ENCODE measurements around the gene MACO1.
"Not testable (repeated sequence)": the region's sequence is repeated elsewhere in the genome, so short reads cannot be mapped to it uniquely, and the experiment has no call there.

Gene MACO1

GRCh38 chr1:25425098-25426085 is 5.3 kb upstream of the MACO1 start:
- peak; percentile 95 for DNase-seq (ENCODE audit: low spot score)

GRCh38 chr1:25427696-25428095 is 3.0 kb upstream of the MACO1 start:
- DNase-seq (ENCODE audit: low spot score) = no peak

GRCh38 chr1:25428475-25429166 is 2.1 kb upstream of the MACO1 start:
- DNase-seq (ENCODE audit: low spot score) = no peak

GRCh38 chr1:25430967-25431881 is 527 bp downstream of the MACO1 start:
- DNase-seq (ENCODE audit: low spot score) = no peak

GRCh38 chr1:25431955-25432719 is 1.4 kb downstream of the MACO1 start:
- DNase-seq (ENCODE audit: low spot score) = no peak

GRCh38 chr1:25432749-25433388 is 2.2 kb downstream of the MACO1 start:
- DNase-seq (ENCODE audit: low spot score) = no peak

- peak; percentile 14 for DNase-seq (ENCODE audit: low spot score)
These were observed 2.9 kb downstream of the MACO1 start for GRCh38 chr1:25433389-25434186.

DNA sequence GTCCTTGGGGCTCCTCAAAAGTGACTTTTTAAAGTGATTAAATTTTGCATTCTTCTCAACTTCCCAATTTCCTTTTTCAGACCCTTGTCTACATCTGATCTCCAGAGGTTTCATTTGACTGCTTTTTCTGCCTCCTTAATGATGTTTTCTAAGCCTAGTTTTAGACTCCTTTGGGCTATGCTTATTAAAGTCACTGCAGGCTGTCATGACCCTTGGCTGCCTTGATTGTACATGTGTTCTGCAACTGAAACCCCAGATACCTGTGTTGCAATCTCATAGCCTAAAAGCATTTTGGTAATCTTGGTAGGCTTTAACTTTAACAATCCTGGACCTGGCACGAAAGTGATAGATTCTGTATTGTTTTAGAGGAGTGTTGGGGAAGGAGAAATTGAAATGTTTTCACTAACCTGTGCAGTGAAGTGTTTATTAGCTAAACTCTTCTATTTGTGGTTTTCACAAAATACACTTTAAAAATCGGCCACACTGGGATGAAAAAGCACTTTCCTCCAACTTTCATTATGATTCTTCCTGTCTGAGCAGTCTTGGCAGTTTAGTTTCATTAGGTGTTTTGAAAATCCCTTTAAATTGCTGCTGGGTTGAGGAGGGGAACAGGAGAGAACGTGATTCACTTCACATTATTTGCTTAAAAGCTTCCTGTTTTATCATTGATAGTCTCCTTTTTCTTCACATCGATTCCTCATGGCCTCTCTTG is 4.9 kb downstream of the MACO1 start:
- no peak for DNase-seq (ENCODE audit: low spot score)

GRCh38 chr1:25437672-25438071 is 7.0 kb downstream of the MACO1 start:
- DNase-seq (ENCODE audit: low spot score) = no peak

GRCh38 chr1:25439287-25439686 is 8.6 kb downstream of the MACO1 start:
- no peak for DNase-seq (ENCODE audit: low spot score)

DNA sequence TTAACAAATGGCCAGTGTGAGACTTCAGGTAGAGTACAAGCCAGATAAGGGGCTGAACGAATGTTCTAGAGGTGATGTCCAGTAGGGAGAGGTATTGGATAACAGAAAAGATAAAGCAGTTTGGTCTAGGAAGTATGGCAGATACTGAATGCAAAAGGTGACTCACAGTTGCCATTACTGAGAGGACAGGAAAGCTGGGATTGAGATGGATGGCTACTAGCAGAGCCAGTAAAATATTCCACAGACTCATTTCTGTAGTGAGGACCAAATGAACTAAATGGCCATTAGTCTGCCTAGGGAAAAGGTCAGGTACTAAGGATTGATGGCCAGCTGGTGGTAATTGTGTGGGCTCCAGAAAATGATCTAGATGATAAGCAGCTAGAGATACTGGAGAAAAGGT is 11.5 kb downstream of the MACO1 start:
- peak; percentile 39 for DNase-seq (ENCODE audit: low spot score)

GRCh38 chr1:25443030-25443699 is 12.5 kb downstream of the MACO1 start:
- DNase-seq (ENCODE audit: low spot score) = no peak

GRCh38 chr1:25444604-25445003 is 13.9 kb downstream of the MACO1 start:
- DNase-seq (ENCODE audit: low spot score) = not testable (repeated sequence)

GRCh38 chr1:25445993-25446538 is 15.4 kb downstream of the MACO1 start:
- no peak for DNase-seq (ENCODE audit: low spot score)

GRCh38 chr1:25447547-25447946 is 16.9 kb downstream of the MACO1 start:
- DNase-seq (ENCODE audit: low spot score) = no peak

DNA sequence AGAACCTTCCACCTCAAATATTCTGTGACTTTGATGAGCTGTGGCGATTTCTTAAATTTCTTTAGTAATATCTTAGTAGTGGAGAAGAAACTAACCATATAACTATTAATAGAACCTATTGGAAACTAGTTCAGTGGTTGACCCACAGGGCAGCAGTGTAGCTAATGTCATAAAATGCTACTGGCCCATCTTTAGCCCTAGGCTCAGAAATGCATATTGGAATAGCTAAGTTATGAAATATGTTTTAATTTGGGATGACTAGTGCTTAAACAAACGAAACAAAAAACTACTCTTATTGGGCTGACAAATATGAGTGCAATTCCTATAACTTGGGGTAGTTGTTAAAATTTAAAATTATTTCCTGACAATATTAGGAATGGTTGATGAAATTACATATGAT is 20.2 kb downstream of the MACO1 start:
- DNase-seq (ENCODE audit: low spot score) = no peak

DNA sequence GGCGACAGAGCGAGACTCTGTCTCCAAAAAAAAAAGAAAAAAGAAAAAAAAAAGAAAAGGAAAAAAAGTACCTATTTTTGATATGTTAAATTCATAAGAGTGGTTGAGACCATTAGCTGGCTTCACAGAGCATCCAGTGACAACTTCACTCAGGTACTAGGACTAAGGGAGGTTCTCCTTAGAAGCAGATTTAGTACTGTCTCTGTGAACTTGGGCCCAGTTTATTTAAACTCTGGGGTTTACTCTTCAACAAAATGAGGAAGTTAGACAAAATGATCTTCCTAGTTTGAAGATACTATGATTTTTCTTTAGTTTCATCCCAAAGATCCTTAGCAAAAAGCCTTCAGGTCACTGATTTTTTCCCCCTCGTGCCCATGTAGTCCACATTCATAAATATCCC is 21.2 kb downstream of the MACO1 start:
- no peak for DNase-seq (ENCODE audit: low spot score)

- DNase-seq (ENCODE audit: low spot score) = no peak
These were observed 25.8 kb downstream of the MACO1 start for GRCh38 chr1:25456502-25456901.
